Endothelial cell of umbilical vein (primary cell): ENCODE data around the gene ANGPTL2. TPM values are rescaled to one million over a fixed set of nuclear protein-coding genes. Genes with fewer than 3 reads are reported as not detected.

Source experiments
- BruUV-seq: library from RNA; stranded (reverse); fragments of 400-500 nt; replicated peaks from 2 replicates; lab custom pipeline; 2021; lab: Mats Ljungman, UMichigan
- CTCF ChIA-PET: fragments of 300-600, 350-600 bp; sonication (Branson Sonifier 250); formaldehyde crosslinking; loops from one replicate; lab custom pipeline; 2021; ENCODE audit warnings: antibody characterized with exemption, inconsistent platforms; lab: Charles Lee
- POLR2A ChIA-PET: fragments of 300-600, 350-600 bp; sonication (Branson Sonifier 250); formaldehyde crosslinking; loops from one replicate; lab custom pipeline; 2021; ENCODE audit warnings: antibody characterized with exemption, inconsistent platforms; lab: Charles Lee
- DNase-seq: peaks from one replicate; pipeline ENCODE4 v3.0.0-alpha.2; 2011; ENCODE audit warnings: low read depth, low spot score
- FAIRE-seq: peaks from 2 replicates; lab custom pipeline; 2011; peaks lifted over from hg19 to GRCh38; lab: Jason Lieb, UNC
- H2AFZ ChIP-seq: 2 replicates; pipeline ENCODE4 v1.6.0; 2012; ENCODE audit warnings: low read depth, low read length, control low read depth, inconsistent platforms
- H3K27ac ChIP-seq: 2 replicates; pipeline ENCODE4 v1.5.1; 2011; ENCODE audit warnings: low read depth, mild to moderate bottlenecking, control low read depth, low read length, moderate library complexity; ENCODE audit not compliant: insufficient read depth
- H3K27me3 ChIP-seq, 2 experiments: 2 replicates each; pipeline versions ENCODE4 v1.6.0 to v1.6.1; 2011; ENCODE audit warnings: low read length in 2 of 2, mixed read lengths in 1 of 2; ENCODE audit not compliant: control insufficient read depth in 2 of 2, insufficient read depth in 2 of 2
- H3K36me3 ChIP-seq, 2 experiments: 2 replicates in 1 of 2; 3 replicates in 1 of 2; pipeline ENCODE4 v1.5.1; 2011; ENCODE audit warnings: low read length in 2 of 2, mild to moderate bottlenecking in 1 of 2, moderate library complexity in 1 of 2; ENCODE audit not compliant: control insufficient read depth in 2 of 2, insufficient read depth in 2 of 2; ENCODE audit errors: extremely low read depth in 1 of 2
- H3K4me1 ChIP-seq: 3 replicates; pipeline ENCODE4 v1.5.1; 2011; ENCODE audit warnings: mild to moderate bottlenecking, low read length; ENCODE audit not compliant: control insufficient read depth, insufficient read depth; ENCODE audit errors: extremely low read depth
- H3K4me2 ChIP-seq: 2 replicates; pipeline ENCODE4 v1.6.1; 2011; ENCODE audit warnings: low read length, control low read depth, mixed read lengths; ENCODE audit not compliant: insufficient read depth
- H3K4me3 ChIP-seq, 3 experiments: fragments of 200-600 bp in 1 of 3; sonication (generic), shearing (Covaris generic) in 1 of 3; replicated peaks in 1 of 3; 2 replicates each; pipeline ENCODE4 v1.5.1; 2011 to 2016; ENCODE audit warnings: control low read depth in 3 of 3, low read length in 3 of 3, mild to moderate bottlenecking in 2 of 3, inconsistent platforms in 1 of 3, low read depth in 1 of 3, moderate library complexity in 1 of 3; ENCODE audit not compliant: insufficient read depth in 1 of 3
- H3K79me2 ChIP-seq: 2 replicates; pipeline ENCODE4 v1.6.0; 2012; ENCODE audit warnings: low read length, inconsistent platforms; ENCODE audit not compliant: control insufficient read depth, insufficient read depth
- H3K9ac ChIP-seq: replicated peaks from 2 replicates; pipeline ENCODE3; 2011; ENCODE audit warnings: low read length, control low read depth; ENCODE audit not compliant: insufficient read depth; ENCODE audit errors: extremely low read depth
- H3K9me1 ChIP-seq: replicated peaks from 3 replicates; pipeline ENCODE4 v1.6.0; 2011; ENCODE audit warnings: mild to moderate bottlenecking, low read length; ENCODE audit not compliant: control insufficient read depth, insufficient read depth; ENCODE audit errors: extremely low read depth
- H3K9me3 ChIP-seq: replicated peaks from 2 replicates; pipeline ENCODE4 v1.5.1; 2012; ENCODE audit warnings: low read length, inconsistent platforms; ENCODE audit not compliant: control insufficient read depth, insufficient read depth
- H4K20me1 ChIP-seq: replicated peaks from 2 replicates; pipeline ENCODE3; 2011; ENCODE audit warnings: mild to moderate bottlenecking, low read length; ENCODE audit not compliant: control insufficient read depth, insufficient read depth; ENCODE audit errors: extremely low read depth
- EZH2 ChIP-seq: IDR thresholded peaks from 2 replicates; pipeline ENCODE4 v1.6.1; 2012; ENCODE audit warnings: borderline replicate concordance, low read depth, mild to moderate bottlenecking, moderate library complexity, low read length, inconsistent platforms; ENCODE audit not compliant: severe bottlenecking
- FOS ChIP-seq: IDR thresholded peaks from 2 replicates; pipeline ENCODE4 v1.6.1; 2011; ENCODE audit warnings: mild to moderate bottlenecking, low read length, moderate library complexity, borderline replicate concordance; ENCODE audit not compliant: insufficient read depth
- GATA2 ChIP-seq: IDR thresholded peaks from 2 replicates; pipeline ENCODE4 v1.7.0; 2011; ENCODE audit warnings: low read depth, mild to moderate bottlenecking, moderate library complexity, mixed read lengths, low read length; ENCODE audit not compliant: insufficient read length, insufficient read depth
- JUN ChIP-seq: IDR thresholded peaks from 2 replicates; pipeline ENCODE4 v1.6.1; 2011; ENCODE audit warnings: borderline replicate concordance, low read depth; ENCODE audit not compliant: insufficient read length, insufficient read depth
- MYC ChIP-seq: IDR thresholded peaks from one replicate; pipeline ENCODE4 v1.6.1; 2011; ENCODE audit warnings: mild to moderate bottlenecking, low read depth, low read length
- POLR2A ChIP-seq: IDR thresholded peaks from 2 replicates; pipeline ENCODE4 v1.6.1; 2012; ENCODE audit warnings: low read depth, mild to moderate bottlenecking, control low read depth, low read length
- POLR2AphosphoS5 ChIP-seq: IDR thresholded peaks from 2 replicates; pipeline ENCODE4 v1.6.1; 2012; ENCODE audit warnings: low read depth, mild to moderate bottlenecking, control low read depth, low read length, moderate library complexity; ENCODE audit not compliant: insufficient read depth
- dilution Hi-C: fragments of 300-500 bp; cut with MboI; formaldehyde crosslinking; loops from one replicate; pipeline ENCODE4 v1.15.0; 2019; ENCODE audit warnings: low sequenced_read_pairs; ENCODE audit not compliant: extremely low pct_ligation_motif_present
- intact Hi-C: fragments of 100-400 bp; cut with micrococcal nuclease; formaldehyde crosslinking; loops from one replicate; pipeline ENCODE4 v1.10.0; 2022
- polyA plus RNA-seq, 4 experiments: library from polyadenylated mRNA; depleted of rRNA in 3 of 4; stranded (reverse) in 3 of 4; unstranded in 1 of 4; fragments of >200 nt; gene quantifications; 2 replicates each; pipeline versions ENCODE4 v1.2.1 to v1.2.3, GENCODE V29; 2011 to 2012; ENCODE audit warnings: missing spikeins in 1 of 4
- total RNA-seq: library from RNA; stranded (reverse); gene quantifications from 2 replicates; pipeline ENCODE4 v1.2.3, GENCODE V29; 2021
- TF ChIP-seq, protein P1 (sequence below), 2 donors: IDR thresholded peaks; 1 replicate in 1 of 2; 2 replicates in 1 of 2; pipeline ENCODE4 v1.5.1; 2011; ENCODE audit warnings: low read length in 2 of 2, mild to moderate bottlenecking in 2 of 2, moderate library complexity in 2 of 2, control low read depth in 1 of 2, inconsistent platforms in 1 of 2, low read depth in 1 of 2; ENCODE audit not compliant: insufficient read depth in 1 of 2; ENCODE audit errors: extremely low read depth in 1 of 2
- TF ChIP-seq, protein P2 (sequence below): IDR thresholded peaks from 2 replicates; pipeline ENCODE4 v1.6.1; 2011; ENCODE audit not compliant: insufficient read depth, insufficient read length

The ANGPTL2 gene
- total and polyA plus RNA-seq, 2 donors (not counting 3 experiments of a cell fraction or from before 2014, with no cell fraction given) = 15.1 to 24.5 TPM

GRCh38 chr9:127066060-127066850 lies 56.2 kb downstream of the ANGPTL2 start:
- FAIRE-seq = no peak

More at GRCh38 chr9:127066060-127066850, 56.2 kb downstream of the ANGPTL2 start:
- Histone ChIP-seq H3K4me1 (peaks cover 13% of the 10 kb centered on the region), H3K4me3 (no peak overlapping the region), H3K27me3 (no peaks in the 10 kb centered on the region), H3K9me3 (no peaks in the 10 kb centered on the region), H3K36me3 (no peaks in the 10 kb centered on the region), H3K9me1 (no peaks in the 10 kb centered on the region), H3K4me2 (peak overlapping the region; percentile 59), H4K20me1 (no peaks in the 10 kb centered on the region), H3K9ac (no peak overlapping the region), H2AFZ (peak overlapping the region; percentile 7), H3K27ac (peak overlapping the region; percentile 75), H3K79me2 (no peaks in the 10 kb centered on the region)
- BruUV-seq = no TSS peak
- intact Hi-C loops (no loop called here), dilution Hi-C loops (no loop called here)
- ChIA-PET POLR2A (no interaction called here), CTCF (interaction anchor here (0.8 to 2.8 kb wide), 4 partner anchors 9 to 37 kb away, joined by 3 to 10 read pairs (median 4); no protein-coding TSS in a partner anchor)
- no peak for DNase-seq
- TF ChIP-seq GATA2 (no peak), JUN (no peak), FOS (no peak), MYC (no peak), POLR2AphosphoS5 (no peak), EZH2 (no peak), POLR2A (no peak)
- TF ChIP-seq, protein P1, sequence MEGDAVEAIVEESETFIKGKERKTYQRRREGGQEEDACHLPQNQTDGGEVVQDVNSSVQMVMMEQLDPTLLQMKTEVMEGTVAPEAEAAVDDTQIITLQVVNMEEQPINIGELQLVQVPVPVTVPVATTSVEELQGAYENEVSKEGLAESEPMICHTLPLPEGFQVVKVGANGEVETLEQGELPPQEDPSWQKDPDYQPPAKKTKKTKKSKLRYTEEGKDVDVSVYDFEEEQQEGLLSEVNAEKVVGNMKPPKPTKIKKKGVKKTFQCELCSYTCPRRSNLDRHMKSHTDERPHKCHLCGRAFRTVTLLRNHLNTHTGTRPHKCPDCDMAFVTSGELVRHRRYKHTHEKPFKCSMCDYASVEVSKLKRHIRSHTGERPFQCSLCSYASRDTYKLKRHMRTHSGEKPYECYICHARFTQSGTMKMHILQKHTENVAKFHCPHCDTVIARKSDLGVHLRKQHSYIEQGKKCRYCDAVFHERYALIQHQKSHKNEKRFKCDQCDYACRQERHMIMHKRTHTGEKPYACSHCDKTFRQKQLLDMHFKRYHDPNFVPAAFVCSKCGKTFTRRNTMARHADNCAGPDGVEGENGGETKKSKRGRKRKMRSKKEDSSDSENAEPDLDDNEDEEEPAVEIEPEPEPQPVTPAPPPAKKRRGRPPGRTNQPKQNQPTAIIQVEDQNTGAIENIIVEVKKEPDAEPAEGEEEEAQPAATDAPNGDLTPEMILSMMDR (IDR thresholded peaks at IDR 0.05; ENCODE audit: extremely low read depth in 1 of 2, insufficient read depth in 1 of 2, low read depth in 1 of 2, low read length in 2 of 2) = no peak
- TF ChIP-seq, protein P2, sequence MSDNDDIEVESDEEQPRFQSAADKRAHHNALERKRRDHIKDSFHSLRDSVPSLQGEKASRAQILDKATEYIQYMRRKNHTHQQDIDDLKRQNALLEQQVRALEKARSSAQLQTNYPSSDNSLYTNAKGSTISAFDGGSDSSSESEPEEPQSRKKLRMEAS = no peak
